H54 (cell line): ENCODE measurements around the gene MYO3B.

Source experiments
- DNase-seq: peaks from one replicate; pipeline ENCODE4 v3.0.0; 2011; ENCODE audit warnings: low spot score, mixed read lengths; ENCODE audit not compliant: insufficient read length
- FAIRE-seq: peaks from 3 replicates; lab custom pipeline; 2011; peaks lifted over from hg19 to GRCh38; lab: Jason Lieb, UNC
- POLR2A ChIP-seq: IDR thresholded peaks from 2 replicates; pipeline ENCODE4 v1.6.1; 2011; ENCODE audit warnings: low read depth, mild to moderate bottlenecking, low read length

MYO3B gene

DNA sequence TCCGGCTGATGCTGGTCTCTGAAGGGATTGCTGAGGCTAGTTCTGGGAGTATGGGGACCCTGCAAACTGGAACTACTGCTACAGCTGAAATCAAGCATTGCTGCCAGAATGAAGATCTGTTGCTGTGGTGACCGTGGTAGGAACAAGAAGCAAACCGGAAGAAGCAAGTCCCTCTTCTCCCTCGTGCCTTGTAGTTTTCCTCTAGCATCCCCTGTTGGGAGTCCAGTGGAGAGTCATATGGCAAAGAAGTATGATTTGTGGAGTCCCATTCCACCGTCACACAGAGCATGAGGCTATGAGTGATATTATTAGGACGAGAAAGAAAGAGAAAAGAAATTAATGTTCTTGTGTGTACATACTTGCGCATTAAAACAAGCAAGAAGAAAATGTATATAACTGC lies 398.3 kb downstream of the MYO3B start:
- TF ChIP-seq POLR2A, result no peak
- no peak for FAIRE-seq
- no peak for DNase-seq

- no peak for TF ChIP-seq POLR2A
- no peak for FAIRE-seq
- DNase-seq, result no peak
These were observed 399.4 kb downstream of the MYO3B start for GRCh38 chr2:170577356-170577755.

GRCh38 chr2:170578606-170579005 lies 400.7 kb downstream of the MYO3B start:
- FAIRE-seq (no peak), DNase-seq (no peak)
- no peak for TF ChIP-seq POLR2A

- no peak for FAIRE-seq
- no peak for TF ChIP-seq POLR2A
- no peak for DNase-seq
These were observed 401.6 kb downstream of the MYO3B start for GRCh38 chr2:170579511-170579910.

DNA sequence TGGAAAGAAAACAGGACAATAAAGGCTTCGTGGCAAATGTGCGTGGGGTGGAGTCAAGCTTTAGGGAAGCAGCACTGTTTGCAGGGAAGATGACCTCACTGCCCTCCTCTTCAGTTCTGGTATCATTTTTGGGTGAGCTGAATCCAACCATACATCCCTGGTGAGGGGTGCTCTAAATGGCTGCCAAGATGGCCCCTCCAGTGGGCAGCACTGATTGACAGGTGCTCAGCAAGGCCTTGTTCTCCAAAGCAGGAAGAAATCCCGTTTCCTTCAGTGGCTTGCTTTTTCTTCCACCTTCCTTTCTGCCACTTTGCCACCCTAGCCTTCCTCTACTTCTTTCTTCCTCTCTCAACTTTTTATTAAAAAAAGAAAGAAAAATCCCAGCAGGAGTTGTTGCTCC lies 404.4 kb downstream of the MYO3B start:
- no peak for FAIRE-seq
- TF ChIP-seq POLR2A, result no peak

GRCh38 chr2:170582751-170583463 lies 405.0 kb downstream of the MYO3B start:
- DNase-seq (no peak), FAIRE-seq (no peak)
- TF ChIP-seq POLR2A, result no peak

More for the DNA sequence above, 404.4 kb downstream of the MYO3B start:
- DNase-seq, result no peak

DNA sequence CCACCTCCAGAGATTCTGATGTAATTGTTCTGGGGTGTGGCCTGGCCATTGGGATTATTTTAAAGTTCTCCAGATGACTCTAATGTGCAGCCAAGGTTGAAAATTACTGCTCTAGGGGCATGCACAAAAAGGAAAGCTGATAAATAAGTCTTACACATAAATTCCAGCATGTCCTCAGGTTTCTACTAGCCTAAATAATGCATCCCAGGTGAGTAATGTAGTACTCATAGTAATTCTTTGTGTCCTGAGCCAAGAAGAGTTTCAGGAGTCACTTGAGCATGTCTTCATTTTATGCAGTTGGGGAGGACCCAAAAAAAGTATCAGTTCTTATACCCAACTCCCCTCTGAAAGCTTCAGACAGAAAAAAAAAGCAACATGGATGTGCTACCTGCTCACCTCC lies 407.1 kb downstream of the MYO3B start:
- FAIRE-seq, result no peak
- TF ChIP-seq POLR2A, result no peak
- DNase-seq, result no peak

DNA sequence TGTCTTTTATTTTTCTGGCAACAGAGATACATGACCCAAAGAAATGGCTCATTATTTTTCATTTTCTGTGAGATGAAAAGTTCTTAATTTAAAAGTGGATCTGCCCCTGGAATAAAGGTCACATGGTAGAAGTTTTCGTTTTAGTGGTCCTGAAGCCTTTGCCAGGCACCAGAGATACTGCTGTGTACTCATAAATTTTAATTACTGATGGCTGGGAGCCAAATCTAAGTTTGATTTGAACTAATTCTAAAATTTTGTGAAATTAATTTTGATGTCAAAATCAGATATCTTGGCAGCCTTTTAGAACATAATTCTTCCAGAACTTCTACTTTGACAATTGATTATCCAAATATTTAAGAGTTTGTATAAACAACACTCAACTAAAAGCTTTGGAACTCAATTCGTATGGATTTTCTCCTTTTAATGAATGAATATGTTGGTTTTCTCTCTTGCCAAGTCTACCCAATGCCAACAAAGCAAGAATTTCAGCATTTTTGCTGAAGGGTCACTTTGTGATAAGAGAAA lies 408.7 kb downstream of the MYO3B start:
- DNase-seq (no peak), FAIRE-seq (no peak)
- TF ChIP-seq POLR2A, result no peak

GRCh38 chr2:170587117-170587516 lies 409.2 kb downstream of the MYO3B start:
- FAIRE-seq, result no peak
- no peak for TF ChIP-seq POLR2A
- no peak for DNase-seq

DNA sequence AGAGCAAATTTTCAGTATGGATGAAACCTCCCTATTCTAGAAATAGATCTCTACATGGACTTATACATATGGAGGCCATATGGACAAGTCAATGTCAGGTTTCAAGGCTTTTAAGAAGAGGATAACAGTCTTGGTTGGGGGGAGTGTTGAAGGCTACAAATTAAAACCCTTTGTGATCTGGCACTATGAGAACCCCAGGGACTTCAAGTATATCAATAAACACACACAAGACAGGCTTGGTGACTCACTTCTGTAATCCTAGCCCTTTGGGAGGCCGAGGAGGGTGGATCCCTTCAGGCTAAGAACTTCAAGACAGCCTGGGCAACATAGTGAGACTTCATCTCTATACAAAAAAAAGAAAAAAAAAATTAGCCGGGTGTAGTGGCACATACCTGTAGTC lies 410.0 kb downstream of the MYO3B start:
- TF ChIP-seq POLR2A, result no peak
- FAIRE-seq, result no peak
- no peak for DNase-seq

GRCh38 chr2:170588729-170589128 lies 410.8 kb downstream of the MYO3B start:
- DNase-seq, result no peak
- FAIRE-seq, result no peak
- TF ChIP-seq POLR2A, result no peak

DNA sequence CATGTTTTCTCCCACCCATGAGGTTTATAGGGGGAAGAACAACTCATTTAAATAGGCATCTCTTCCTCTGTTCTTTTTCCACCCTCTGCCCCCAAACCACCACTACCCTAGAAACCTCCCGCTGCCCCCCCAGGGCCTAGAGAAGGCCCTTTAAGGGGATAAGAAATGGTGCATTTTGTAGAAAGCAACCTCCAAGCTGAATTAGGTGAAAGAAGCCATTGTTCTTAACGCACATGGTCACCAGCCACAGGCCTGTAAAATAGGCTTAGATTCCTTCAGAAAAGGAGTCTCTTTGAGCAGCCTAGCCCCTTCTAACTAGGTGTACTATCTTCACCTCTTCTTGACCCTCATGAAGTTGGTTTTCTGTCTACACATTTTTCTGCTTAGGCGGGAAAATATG lies 418.6 kb downstream of the MYO3B start:
- no peak for TF ChIP-seq POLR2A
- no peak for DNase-seq
- no peak for FAIRE-seq

DNA sequence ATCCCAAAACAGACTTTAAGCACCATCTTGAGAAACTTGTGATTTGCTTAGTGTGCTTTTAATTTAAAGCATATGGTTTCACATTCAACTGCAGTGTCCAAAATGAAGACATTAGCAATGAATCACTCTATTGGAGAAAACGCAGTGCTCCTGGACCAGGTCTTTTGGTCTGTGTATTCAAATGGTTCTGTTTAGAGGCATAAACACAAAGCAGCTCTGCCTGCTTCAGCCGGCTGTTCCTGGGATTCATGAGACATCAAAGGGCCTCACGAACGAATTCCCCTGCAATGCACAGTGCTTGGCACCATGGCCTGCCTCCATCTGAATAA lies 420.1 kb downstream of the MYO3B start:
- no peak for DNase-seq
- no peak for FAIRE-seq
- no peak for TF ChIP-seq POLR2A

DNA sequence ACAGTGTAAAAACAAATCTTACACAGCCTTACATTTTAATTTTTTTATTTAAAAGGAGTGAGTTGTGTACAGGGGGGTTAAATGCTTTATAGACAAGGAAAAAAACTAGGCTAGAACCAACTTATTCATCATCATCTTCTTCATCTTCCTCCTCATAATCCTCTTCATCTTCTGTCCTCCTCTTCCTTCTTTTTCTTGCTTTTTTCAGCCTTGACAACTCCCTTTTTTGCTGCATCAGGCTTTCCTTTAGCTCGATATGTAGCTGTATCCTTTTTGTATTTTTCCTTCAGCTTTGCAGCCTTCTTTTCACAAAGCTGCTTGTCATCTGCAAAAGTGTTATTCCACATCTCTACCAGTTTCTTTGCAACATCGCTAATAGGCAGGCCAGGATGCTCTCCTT lies 423.5 kb downstream of the MYO3B start:
- no peak for DNase-seq
- no peak for TF ChIP-seq POLR2A
- FAIRE-seq, result no peak

DNA sequence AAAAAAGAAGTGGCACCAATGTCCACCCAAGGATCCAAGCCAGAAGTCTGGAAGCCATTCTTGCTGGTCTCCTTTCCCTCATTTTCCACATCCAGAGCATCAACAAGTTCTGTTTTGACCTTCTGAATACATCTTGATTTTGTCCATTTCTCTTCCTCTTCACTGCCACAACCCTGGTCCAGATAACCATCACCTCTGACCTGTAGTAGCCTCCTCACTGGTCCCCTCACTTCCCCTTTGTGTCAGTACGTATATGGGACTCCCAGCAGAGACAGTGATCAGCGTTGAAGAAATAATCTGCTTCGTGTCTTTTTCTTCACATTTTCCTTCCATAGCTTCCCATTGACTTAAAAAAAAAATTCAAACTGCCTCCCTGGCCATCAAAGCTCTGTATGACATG lies 427.9 kb downstream of the MYO3B start:
- no peak for TF ChIP-seq POLR2A
- FAIRE-seq (no peak), DNase-seq (no peak)
